ENCODE measurements around the gene PILRA. TPM values are rescaled to one million over a fixed set of nuclear protein-coding genes. Genes with fewer than 3 reads are reported as not detected.

PILRA gene
- total RNA-seq, 1 donor, result 0.43 TPM

DNA sequence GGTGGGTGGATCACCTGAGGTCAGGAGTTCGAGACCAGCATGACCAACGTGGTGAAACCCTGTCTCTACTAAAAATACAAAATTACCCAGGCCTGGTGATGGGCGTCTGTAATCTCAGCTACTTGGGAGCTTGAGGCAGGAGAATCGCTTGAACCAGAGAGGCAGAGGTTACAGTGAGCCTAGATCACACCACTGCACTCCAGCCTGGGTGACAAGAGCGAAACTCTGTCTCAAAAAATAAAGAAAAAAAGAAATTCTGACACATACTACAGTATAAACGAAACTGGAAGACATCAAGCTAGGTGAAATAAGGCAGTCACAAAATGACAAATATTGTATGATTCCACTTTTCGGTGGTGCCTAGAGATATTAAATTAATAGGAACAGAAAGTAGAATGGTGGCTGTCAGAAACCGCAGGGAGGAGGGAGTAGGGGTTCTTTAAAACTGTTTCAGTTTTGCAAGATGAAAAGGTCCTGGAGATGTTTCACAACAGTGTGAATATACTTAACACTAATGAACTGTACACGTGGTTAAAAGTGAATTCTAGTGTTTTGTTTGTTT, 23.2 kb downstream of the PILRA start:
- TF ChIP-seq, protein P1, sequence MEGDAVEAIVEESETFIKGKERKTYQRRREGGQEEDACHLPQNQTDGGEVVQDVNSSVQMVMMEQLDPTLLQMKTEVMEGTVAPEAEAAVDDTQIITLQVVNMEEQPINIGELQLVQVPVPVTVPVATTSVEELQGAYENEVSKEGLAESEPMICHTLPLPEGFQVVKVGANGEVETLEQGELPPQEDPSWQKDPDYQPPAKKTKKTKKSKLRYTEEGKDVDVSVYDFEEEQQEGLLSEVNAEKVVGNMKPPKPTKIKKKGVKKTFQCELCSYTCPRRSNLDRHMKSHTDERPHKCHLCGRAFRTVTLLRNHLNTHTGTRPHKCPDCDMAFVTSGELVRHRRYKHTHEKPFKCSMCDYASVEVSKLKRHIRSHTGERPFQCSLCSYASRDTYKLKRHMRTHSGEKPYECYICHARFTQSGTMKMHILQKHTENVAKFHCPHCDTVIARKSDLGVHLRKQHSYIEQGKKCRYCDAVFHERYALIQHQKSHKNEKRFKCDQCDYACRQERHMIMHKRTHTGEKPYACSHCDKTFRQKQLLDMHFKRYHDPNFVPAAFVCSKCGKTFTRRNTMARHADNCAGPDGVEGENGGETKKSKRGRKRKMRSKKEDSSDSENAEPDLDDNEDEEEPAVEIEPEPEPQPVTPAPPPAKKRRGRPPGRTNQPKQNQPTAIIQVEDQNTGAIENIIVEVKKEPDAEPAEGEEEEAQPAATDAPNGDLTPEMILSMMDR (IDR thresholded peaks at IDR 0.05; ENCODE audit: insufficient read depth, low read depth, low read length), result no peak
- DNase-seq (ENCODE audit: low read depth), result peak; percentile 56
- H3K4me3 ChIP-seq (ENCODE audit: low read depth, low read length), result no peak overlapping the region

DNA sequence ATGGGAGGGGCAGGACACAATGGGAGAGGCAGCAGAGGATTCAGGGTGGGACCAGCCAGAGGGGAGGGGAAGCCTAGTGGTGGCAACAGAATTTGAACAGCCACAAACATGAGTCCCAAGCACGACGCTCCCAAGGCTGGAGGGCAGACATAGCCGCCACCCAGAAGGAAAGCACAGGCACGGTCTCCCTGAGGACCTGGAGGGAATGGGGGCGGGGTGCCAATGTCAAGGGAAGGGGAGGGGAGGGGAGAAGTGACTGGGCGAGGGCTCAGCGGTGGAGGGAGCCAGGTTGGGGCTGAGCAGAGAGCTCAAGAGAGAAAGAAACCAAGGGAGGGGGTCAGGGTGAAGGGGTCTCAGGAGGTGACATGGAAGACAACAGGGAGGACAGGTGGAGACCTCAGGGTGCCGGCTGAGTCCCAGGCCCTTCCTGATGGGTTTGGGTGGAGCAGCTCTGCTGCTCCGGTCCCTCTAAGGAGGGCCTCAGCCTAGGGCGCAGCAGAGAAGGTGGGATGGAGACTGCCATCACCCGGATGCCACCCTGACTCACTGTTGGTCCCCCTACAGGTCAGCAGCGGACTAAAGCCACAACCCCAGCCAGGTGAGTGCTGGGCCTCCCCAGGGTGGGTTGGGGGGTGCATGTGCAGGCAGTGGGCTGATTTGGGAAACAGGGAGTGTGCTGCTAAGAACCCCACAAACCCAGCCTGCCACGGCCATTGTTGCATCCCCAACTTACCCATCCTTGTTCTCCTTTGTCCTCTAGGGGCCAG, 24.2 kb downstream of the PILRA start:
- no peak overlapping the region for H3K4me3 ChIP-seq (ENCODE audit: low read depth, low read length)
- TF ChIP-seq, protein P1 (IDR thresholded peaks at IDR 0.05; ENCODE audit: insufficient read depth, low read depth, low read length), result no peak
- no peak for DNase-seq (ENCODE audit: low read depth)

DNA sequence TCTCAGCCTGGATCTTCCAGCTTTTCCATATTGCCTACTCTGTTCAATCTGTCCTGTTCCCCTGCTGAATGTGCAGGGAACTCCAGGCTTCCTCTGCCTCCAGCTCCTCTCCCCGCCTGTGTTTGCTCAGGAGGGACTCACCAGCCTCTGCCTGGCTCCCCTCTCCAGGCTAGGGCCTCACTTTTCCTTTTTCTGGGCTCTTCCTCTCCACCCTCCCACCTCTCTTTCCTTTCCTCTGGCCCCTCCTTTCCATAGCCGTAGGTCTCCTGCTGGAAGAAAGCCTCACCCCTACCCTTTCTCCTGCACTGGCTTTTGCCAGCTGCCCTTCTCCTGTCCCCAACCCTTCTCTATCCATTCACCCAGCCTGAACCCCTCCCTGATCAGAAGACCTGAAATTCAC, 25.0 kb downstream of the PILRA start:
- DNase-seq (ENCODE audit: low read depth), result no peak
- no peak overlapping the region for H3K4me3 ChIP-seq (ENCODE audit: low read depth, low read length)
- TF ChIP-seq, protein P1 (IDR thresholded peaks at IDR 0.05; ENCODE audit: insufficient read depth, low read depth, low read length), result no peak

DNA sequence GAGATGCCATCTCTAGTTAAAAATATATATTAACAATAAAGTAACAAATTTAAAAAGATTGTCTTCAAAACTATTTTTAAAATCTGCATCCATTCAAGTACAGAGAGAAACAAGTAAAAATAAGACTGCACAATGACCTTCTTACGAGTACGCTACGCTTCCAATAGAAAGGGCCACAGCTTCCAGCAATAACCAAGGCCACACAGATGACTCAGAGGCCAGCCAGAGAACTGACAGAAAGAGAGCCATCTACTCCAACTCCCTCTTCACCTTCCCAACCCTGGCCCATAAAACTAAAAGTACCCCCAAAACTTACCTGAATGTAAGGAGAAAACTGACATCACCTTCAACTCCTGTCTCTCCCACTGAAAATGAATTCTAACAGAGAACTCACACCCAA, 26.8 kb downstream of the PILRA start:
- TF ChIP-seq, protein P1 (IDR thresholded peaks at IDR 0.05; ENCODE audit: insufficient read depth, low read depth, low read length), result no peak
- no peak for DNase-seq (ENCODE audit: low read depth)
- no peak overlapping the region for H3K4me3 ChIP-seq (ENCODE audit: low read depth, low read length)

DNA sequence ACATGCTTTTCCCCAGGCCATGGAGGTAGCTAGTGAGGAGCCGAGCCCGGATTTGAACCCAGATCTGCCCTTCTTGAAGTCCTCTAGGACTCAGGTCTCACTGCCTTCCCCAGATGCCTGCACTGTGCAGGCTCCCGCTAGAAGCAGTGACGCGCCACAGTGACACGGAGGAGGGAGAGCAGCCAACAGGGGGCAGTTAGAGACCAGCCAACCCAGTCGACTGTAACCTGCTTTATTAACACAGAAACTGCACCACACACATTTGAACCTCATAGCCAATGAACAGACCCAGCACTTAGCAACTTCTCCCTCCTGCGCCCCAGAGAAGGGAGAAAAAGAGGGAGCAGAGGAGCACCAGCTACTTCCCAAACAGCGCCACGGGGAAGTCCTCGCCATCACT, 27.4 kb downstream of the PILRA start:
- DNase-seq (ENCODE audit: low read depth), result peak; percentile 7
- TF ChIP-seq, protein P1 (IDR thresholded peaks at IDR 0.05; ENCODE audit: insufficient read depth, low read depth, low read length), result peak; percentile 17
- H3K4me3 ChIP-seq (ENCODE audit: low read depth, low read length), result no peak overlapping the region

DNA sequence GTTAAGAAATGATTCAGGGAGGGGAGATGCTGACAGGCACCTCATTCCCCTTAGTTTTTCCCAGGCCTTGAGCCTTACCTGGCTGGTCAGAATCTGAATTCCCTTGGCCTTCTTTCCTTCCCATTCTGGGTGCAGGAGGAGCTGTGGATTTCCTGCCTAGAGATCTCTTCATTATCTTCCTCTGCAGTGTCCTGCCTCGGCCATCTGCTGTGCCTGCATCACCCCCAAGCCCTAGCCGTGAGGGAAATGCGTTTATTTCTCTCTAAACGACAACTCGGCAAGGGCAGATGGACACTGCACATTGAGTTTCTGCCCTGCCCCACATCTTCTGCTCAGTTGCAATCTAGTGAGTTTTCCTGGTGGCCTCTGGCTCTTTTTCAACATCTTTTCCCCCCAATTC, 28.5 kb downstream of the PILRA start:
- TF ChIP-seq, protein P1 (IDR thresholded peaks at IDR 0.05; ENCODE audit: insufficient read depth, low read depth, low read length), result no peak
- no peak for DNase-seq (ENCODE audit: low read depth)
- no peak overlapping the region for H3K4me3 ChIP-seq (ENCODE audit: low read depth, low read length)
